Lung (tissue), 16 donors: ENCODE data around the gene ACBD5. TPM values are rescaled to one million over a fixed set of nuclear protein-coding genes. Genes with fewer than 3 reads are reported as not detected.
"Not testable (repeated sequence)": the region's sequence is repeated elsewhere in the genome, so short reads cannot be mapped to it uniquely, and the experiment has no call there.

ENCODE experiments used
- ATAC-seq: fragments of 200-7000 bp; cut with Tn5 transposase; one replicate; pipeline ENCODE4 v1.9.1; 2020; ENCODE audit warnings: moderate number of reproducible peaks; ENCODE audit not compliant: insufficient read depth, low FRiP score
- DNase-seq, 3 donors: peaks; one replicate each; pipeline ENCODE4 v3.0.0-alpha.2; 2013 to 2017
- H3K27ac ChIP-seq, 2 donors: one replicate each; pipeline ENCODE4 v1.5.1; 2013; ENCODE audit warnings: mild to moderate bottlenecking in 2 of 2, moderate library complexity in 2 of 2, control low read depth in 1 of 2, inconsistent platforms in 1 of 2, low read depth in 1 of 2, low read length in 1 of 2
- H3K27me3 ChIP-seq, 3 donors: one replicate each; pipeline ENCODE4 v1.5.1; 2013; ENCODE audit warnings: low read length in 2 of 3; ENCODE audit not compliant: control insufficient read depth in 3 of 3, insufficient read depth in 3 of 3
- H3K36me3 ChIP-seq, 4 donors: one replicate each; pipeline ENCODE4 v1.5.1; 2013; ENCODE audit warnings: low read length in 4 of 4, mild to moderate bottlenecking in 1 of 4, moderate library complexity in 1 of 4; ENCODE audit not compliant: control insufficient read depth in 4 of 4, insufficient read depth in 4 of 4
- H3K4me1 ChIP-seq, 5 donors: one replicate each; pipeline ENCODE4 v1.5.1; 2013; ENCODE audit warnings: low read length in 5 of 5, mild to moderate bottlenecking in 2 of 5, moderate library complexity in 1 of 5; ENCODE audit not compliant: control insufficient read depth in 5 of 5, insufficient read depth in 5 of 5
- H3K4me3 ChIP-seq: one replicate; pipeline ENCODE4 v1.5.1; 2013; ENCODE audit warnings: mild to moderate bottlenecking, control low read depth, moderate library complexity
- H3K9ac ChIP-seq, 2 donors: one replicate each; pipeline ENCODE4 v1.5.1; 2013; ENCODE audit warnings: low read length in 2 of 2, control low read depth in 1 of 2; ENCODE audit not compliant: insufficient read depth in 1 of 2
- H3K9me3 ChIP-seq, 4 donors: one replicate each; pipeline ENCODE4 v1.5.1; 2013; ENCODE audit warnings: low read length in 3 of 4, mild to moderate bottlenecking in 1 of 4, moderate library complexity in 1 of 4; ENCODE audit not compliant: control insufficient read depth in 4 of 4, insufficient read depth in 3 of 4
- CTCF ChIP-seq: IDR thresholded peaks from 2 replicates; pipeline ENCODE4 v1.5.1; 2012; ENCODE audit warnings: mild to moderate bottlenecking; ENCODE audit errors: control extremely low read depth, extremely low read depth
- WGBS, 2 donors: extraction: QIAGEN DNeasy Blood & Tissue Kit; methylation state at CpG; one replicate each; pipeline ENCODE4 v1.1.7; 2013; 5-methylcytosine and 5-hydroxymethylcytosine counted together
- long read RNA-seq, 5 donors: transcript quantifications; one replicate each; lab custom pipeline, GENCODE V29; 2026
- polyA plus RNA-seq, 2 donors: library from polyadenylated mRNA; stranded (reverse); fragments of 200-250 nt; gene quantifications; one replicate each; pipeline ENCODE4 v1.2.1, GENCODE V29; 2013
- total RNA-seq, 2 donors: library from RNA; depleted of rRNA in 1 of 2; stranded (reverse); fragments of >200 nt in 1 of 2; gene quantifications; one replicate each; pipeline ENCODE4 v1.2.1, GENCODE V29; 2014 to 2021
- donor health status: control.
- donor health status: control.
- donor health status: Bipolar disorder and iron deficiency.
- donor health status: healthy.
- donor health status: DM: yes; HTN: yes; CAD: no.

The ACBD5 gene
- total RNA-seq (10 to 100 TPM; 20.7 to 25.3 TPM), polyA plus RNA-seq (10 to 100 TPM; 10.4 to 13.8 TPM)
- long read RNA-seq, donor 1, partial matches to known transcripts, result 0 of 3 reads
- long read RNA-seq, donor 1, other reads (novel, unspliced or antisense), result 0 of 3 reads
- long read RNA-seq, donor 2, result 0 reads
- long read RNA-seq, donor 3, full-length matches to known transcripts, result 4 of 4 reads
- long read RNA-seq, donor 3, partial matches to known transcripts, result 0 of 4 reads
- long read RNA-seq, donor 3, other reads (novel, unspliced or antisense), result 0 of 4 reads
- long read RNA-seq, donor 4, result 0 reads
- long read RNA-seq, donor 5, full-length matches to known transcripts, result 2 of 2 reads
- long read RNA-seq, donor 5, partial matches to known transcripts, result 0 of 2 reads
- long read RNA-seq, donor 5, other reads (novel, unspliced or antisense), result 0 of 2 reads

GRCh38 chr10:27240212-27241009 lies at the start of gene ACBD5:
TSS of gene ACBD5 (minus strand) at chr10:27240797. CDS start at chr10:27240688, 109 bp downstream.
- Histone ChIP-seq H3K27ac (peak within 1 kb of the TSS; percentile 89 to 97), H3K9me3 (no peaks in the 10 kb centered on the region), H3K36me3 (no peaks in the 10 kb centered on the region), H3K4me3 (peak within 1 kb of the TSS; percentile 82), H3K27me3 (no peaks in the 10 kb centered on the region), H3K9ac (peak within 1 kb of the TSS; percentile 73 to 86), H3K4me1 (peaks cover 0 to 14% (median 7%) of the 10 kb centered on the region in 5 donors)
- WGBS, 2 donors, result 0% methylated on average over 47 to 64 of the region's 64 CpGs
- no peak for TF ChIP-seq CTCF
- peak; percentile 88 to 91 (median 89) for DNase-seq
- peak; percentile 78 for ATAC-seq

- peak in 1 of 3 donors; percentile 8 for DNase-seq
- no peak for TF ChIP-seq CTCF
- Histone ChIP-seq H3K27me3 (no peaks in the 10 kb centered on the region), H3K4me1 (peaks cover 0 to 2% (median 0%) of the 10 kb centered on the region in 5 donors), H3K27ac (no peak overlapping the region), H3K9ac (no peak overlapping the region), H3K4me3 (no peak overlapping the region), H3K36me3 (no peaks in the 10 kb centered on the region), H3K9me3 (no peaks in the 10 kb centered on the region)
- 56 to 58% methylated on average over 3 of the region's 3 CpGs for WGBS, 2 donors
- no peak for ATAC-seq
Observed at GRCh38 chr10:27285093-27285492, 44.5 kb upstream of the ACBD5 start.

- no peak overlapping the region for H3K27ac ChIP-seq
- H3K9me3 ChIP-seq, result no peaks in the 10 kb centered on the region
- no peak overlapping the region for H3K4me3 ChIP-seq
- no peaks in the 10 kb centered on the region for H3K27me3 ChIP-seq
- TF ChIP-seq CTCF, result no peak
- H3K36me3 ChIP-seq, result no peaks in the 10 kb centered on the region
- DNase-seq (no peak), ATAC-seq (no peak)
- H3K9ac ChIP-seq, result no peak overlapping the region
- no peaks in the 10 kb centered on the region for H3K4me1 ChIP-seq
Observed at GRCh38 chr10:27276581-27276980, 36.0 kb upstream of the ACBD5 start.

GRCh38 chr10:27266025-27266424 lies 25.4 kb upstream of the ACBD5 start:
- peaks cover 0 to 24% (median 8%) of the 10 kb centered on the region in 3 donors for H3K27me3 ChIP-seq
- WGBS, 2 donors, result 62 to 85% methylated on average over 3 of the region's 3 CpGs
- H3K36me3 ChIP-seq, result not testable (repeated sequence)

GRCh38 chr10:27262788-27263187 lies 22.2 kb upstream of the ACBD5 start:
- DNase-seq, H3K9ac ChIP-seq, ATAC-seq, H3K36me3 ChIP-seq, H3K27ac ChIP-seq, H3K4me3 ChIP-seq, H3K9me3 ChIP-seq: not testable (repeated sequence)
- WGBS, 2 donors, result 70 to 83% methylated on average over 7 of the region's 7 CpGs
- Histone ChIP-seq H3K4me1 (peaks cover 0 to 12% (median 2%) of the 10 kb centered on the region in 5 donors), H3K27me3 (peaks cover 3 to 54% (median 35%) of the 10 kb centered on the region in 3 donors)

More at GRCh38 chr10:27266025-27266424, 25.4 kb upstream of the ACBD5 start:
- not testable (repeated sequence) for H3K9ac ChIP-seq, H3K4me1 ChIP-seq, ATAC-seq, H3K27ac ChIP-seq, H3K9me3 ChIP-seq, DNase-seq, H3K4me3 ChIP-seq
